ENCODE data around the gene AEBP1.

Gene AEBP1

GRCh38 chr7:44067064-44067951 is 36.8 kb upstream of the AEBP1 start:
- Histone ChIP-seq H2AFZ (ENCODE audit: low read length, unreplicated experiment) (no peak overlapping the region), H3K4me1 (ENCODE audit: control insufficient read depth, insufficient read depth, low read length, unreplicated experiment) (peaks cover 18% of the 10 kb centered on the region), H3K4me3 (ENCODE audit: low read depth, low read length) (no peak overlapping the region), H3K36me3 (ENCODE audit: insufficient read depth, low read length) (no peaks in the 10 kb centered on the region), H3K27me3 (ENCODE audit: insufficient read depth, low read length) (peaks cover 9% of the 10 kb centered on the region; the same call in 1 of the 2 replicates), H3K79me2 (ENCODE audit: control insufficient read depth, insufficient read depth, low read length, unreplicated experiment) (no peaks in the 10 kb centered on the region), H3K27ac (ENCODE audit: low read depth, low read length) (no peak overlapping the region)

- no peaks in the 10 kb centered on the region for H3K36me3 ChIP-seq (ENCODE audit: insufficient read depth, low read length)
- no peak overlapping the region for H3K27ac ChIP-seq (ENCODE audit: low read depth, low read length)
- H3K27me3 ChIP-seq (ENCODE audit: insufficient read depth, low read length), result peaks cover 9% of the 10 kb centered on the region; the same call in 1 of the 2 replicates
- peaks cover 22% of the 10 kb centered on the region for H3K4me1 ChIP-seq (ENCODE audit: control insufficient read depth, insufficient read depth, low read length, unreplicated experiment)
- no peak overlapping the region for H3K4me3 ChIP-seq (ENCODE audit: low read depth, low read length)
- no peak overlapping the region for H2AFZ ChIP-seq (ENCODE audit: low read length, unreplicated experiment)
- H3K79me2 ChIP-seq (ENCODE audit: control insufficient read depth, insufficient read depth, low read length, unreplicated experiment), result no peaks in the 10 kb centered on the region
Measured at GRCh38 chr7:44068054-44068453, 36.1 kb upstream of the AEBP1 start.

GRCh38 chr7:44071726-44072363 is 32.3 kb upstream of the AEBP1 start:
- Histone ChIP-seq H3K4me1 (ENCODE audit: control insufficient read depth, insufficient read depth, low read length, unreplicated experiment) (peaks cover 21% of the 10 kb centered on the region), H3K27me3 (ENCODE audit: insufficient read depth, low read length) (no peaks in the 10 kb centered on the region), H3K36me3 (ENCODE audit: insufficient read depth, low read length) (no peaks in the 10 kb centered on the region), H3K4me3 (ENCODE audit: low read depth, low read length) (no peak overlapping the region), H2AFZ (ENCODE audit: low read length, unreplicated experiment) (no peak overlapping the region), H3K27ac (ENCODE audit: low read depth, low read length) (no peak overlapping the region), H3K79me2 (ENCODE audit: control insufficient read depth, insufficient read depth, low read length, unreplicated experiment) (no peaks in the 10 kb centered on the region)

DNA sequence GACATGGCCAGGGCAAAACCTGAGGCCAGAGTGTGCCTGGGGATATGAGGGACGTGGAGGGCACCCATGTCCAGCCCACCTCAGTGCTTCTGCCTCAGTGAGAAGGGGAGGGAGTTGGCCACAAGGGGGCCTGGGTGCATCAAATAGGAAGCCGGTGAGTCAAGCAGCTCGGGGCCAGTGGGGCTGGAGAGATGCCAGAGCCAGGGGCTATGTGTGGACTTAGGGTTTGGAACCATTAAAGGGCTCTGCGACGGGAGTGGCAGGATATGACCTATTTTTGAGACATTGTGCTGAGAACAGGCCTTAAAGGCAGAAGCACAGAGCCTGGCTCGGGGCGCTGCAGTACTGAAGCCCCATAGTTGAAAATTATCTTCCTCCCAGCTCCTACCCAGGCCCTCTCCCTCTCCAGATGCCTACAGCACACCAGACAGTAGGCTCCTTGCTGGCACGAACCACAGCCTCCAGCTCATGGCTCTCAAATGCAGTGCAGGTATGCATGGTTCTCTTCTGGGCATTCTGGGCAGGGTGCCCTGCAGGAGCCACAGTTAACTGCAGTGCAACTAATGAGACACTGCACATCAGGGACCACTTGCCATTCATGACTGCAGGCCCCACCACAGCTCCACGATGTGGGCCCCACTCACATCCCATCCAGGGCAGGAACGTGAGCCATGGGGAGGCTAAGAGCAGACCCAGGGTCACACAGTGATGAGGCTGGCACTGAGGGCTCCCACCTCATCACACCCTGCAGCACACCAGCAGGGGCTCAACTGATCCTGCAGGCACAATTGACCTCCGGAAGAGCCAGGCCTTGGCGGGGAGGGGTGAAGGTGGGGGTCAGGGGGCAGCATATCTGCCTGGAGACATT is 31.5 kb upstream of the AEBP1 start:
- peak overlapping the region; percentile 11; the same call in 1 of the 2 replicates for H3K27ac ChIP-seq (ENCODE audit: low read depth, low read length)
- H3K36me3 ChIP-seq (ENCODE audit: insufficient read depth, low read length), result 0 out of 2 replicates have a peak, but pooled peaks cover 1% of the 10 kb centered on the region

DNA sequence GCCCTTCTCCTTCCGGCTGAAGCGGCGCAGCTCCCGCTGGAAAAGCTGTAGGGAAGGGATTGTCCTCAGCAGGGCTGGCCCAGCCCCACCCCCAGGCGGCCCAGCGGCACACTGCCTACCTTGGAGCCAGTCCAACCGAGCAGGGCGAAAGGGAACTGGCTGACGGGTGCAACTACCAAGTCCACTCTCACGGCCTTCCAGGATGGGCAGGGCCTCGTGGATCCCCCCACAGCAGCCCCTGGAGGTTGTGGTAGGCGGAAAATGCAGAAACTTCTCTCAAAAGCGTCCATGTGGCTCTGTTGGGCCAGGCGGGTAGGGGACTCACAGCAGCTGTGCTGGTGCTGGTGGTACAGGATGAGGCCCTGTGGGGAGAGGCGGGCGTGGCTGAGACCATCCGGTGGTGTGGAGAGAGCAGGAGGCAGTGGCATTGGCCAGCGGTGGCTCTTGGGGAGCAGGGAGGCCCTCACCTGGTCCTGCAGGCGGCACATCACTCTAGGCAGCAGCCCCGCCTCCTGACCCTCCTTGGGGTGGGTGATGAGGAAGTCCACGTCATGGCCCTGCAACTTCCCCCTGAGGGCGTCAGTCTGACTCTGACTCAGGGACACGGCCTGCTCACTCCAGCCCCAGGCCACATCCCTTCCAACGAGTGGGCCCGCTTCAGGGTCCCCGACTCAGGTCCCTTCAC is 30.3 kb upstream of the AEBP1 start:
- Histone ChIP-seq H3K27me3 (ENCODE audit: insufficient read depth, low read length) (no peaks in the 10 kb centered on the region), H3K27ac (ENCODE audit: low read depth, low read length) (peak overlapping the region; percentile 40; the same call in 1 of the 2 replicates), H3K36me3 (ENCODE audit: insufficient read depth, low read length) (peaks cover 7% of the 10 kb centered on the region; the same call in 1 of the 2 replicates), H3K4me3 (ENCODE audit: low read depth, low read length) (no peak overlapping the region), H3K4me1 (ENCODE audit: control insufficient read depth, insufficient read depth, low read length, unreplicated experiment) (peaks cover 21% of the 10 kb centered on the region), H3K79me2 (ENCODE audit: control insufficient read depth, insufficient read depth, low read length, unreplicated experiment) (no peaks in the 10 kb centered on the region), H2AFZ (ENCODE audit: low read length, unreplicated experiment) (no peak overlapping the region)

More for the DNA sequence above, 31.5 kb upstream of the AEBP1 start:
- Histone ChIP-seq H3K79me2 (ENCODE audit: control insufficient read depth, insufficient read depth, low read length, unreplicated experiment) (no peaks in the 10 kb centered on the region), H3K4me3 (ENCODE audit: low read depth, low read length) (no peak overlapping the region), H2AFZ (ENCODE audit: low read length, unreplicated experiment) (no peak overlapping the region), H3K4me1 (ENCODE audit: control insufficient read depth, insufficient read depth, low read length, unreplicated experiment) (peaks cover 21% of the 10 kb centered on the region), H3K27me3 (ENCODE audit: insufficient read depth, low read length) (no peaks in the 10 kb centered on the region)

DNA sequence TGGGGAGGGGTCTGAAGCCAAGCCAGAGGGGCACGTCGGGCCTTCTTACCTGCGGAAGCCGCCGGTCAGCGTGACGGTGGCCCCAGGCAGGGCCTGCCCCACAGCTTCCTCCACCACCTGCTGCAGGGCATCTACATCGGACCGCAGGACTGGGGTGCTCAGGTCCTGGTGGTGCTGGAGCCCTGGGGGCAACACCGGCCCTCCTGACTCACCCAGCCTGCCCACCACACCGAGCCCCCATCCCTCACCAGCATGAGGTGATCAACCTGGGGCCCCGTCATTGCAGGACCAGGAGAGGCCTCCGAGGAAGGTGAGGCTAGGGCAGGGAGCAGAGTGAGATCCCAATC is 29.8 kb upstream of the AEBP1 start:
- H2AFZ ChIP-seq (ENCODE audit: low read length, unreplicated experiment), result no peak overlapping the region
- H3K27me3 ChIP-seq (ENCODE audit: insufficient read depth, low read length), result no peaks in the 10 kb centered on the region
- H3K36me3 ChIP-seq (ENCODE audit: insufficient read depth, low read length), result peaks cover 11% of the 10 kb centered on the region; the same call in 1 of the 2 replicates
- no peaks in the 10 kb centered on the region for H3K79me2 ChIP-seq (ENCODE audit: control insufficient read depth, insufficient read depth, low read length, unreplicated experiment)
- H3K27ac ChIP-seq (ENCODE audit: low read depth, low read length), result peak overlapping the region; percentile 40; the same call in 1 of the 2 replicates
- H3K4me3 ChIP-seq (ENCODE audit: low read depth, low read length), result no peak overlapping the region
- peaks cover 21% of the 10 kb centered on the region for H3K4me1 ChIP-seq (ENCODE audit: control insufficient read depth, insufficient read depth, low read length, unreplicated experiment)

DNA sequence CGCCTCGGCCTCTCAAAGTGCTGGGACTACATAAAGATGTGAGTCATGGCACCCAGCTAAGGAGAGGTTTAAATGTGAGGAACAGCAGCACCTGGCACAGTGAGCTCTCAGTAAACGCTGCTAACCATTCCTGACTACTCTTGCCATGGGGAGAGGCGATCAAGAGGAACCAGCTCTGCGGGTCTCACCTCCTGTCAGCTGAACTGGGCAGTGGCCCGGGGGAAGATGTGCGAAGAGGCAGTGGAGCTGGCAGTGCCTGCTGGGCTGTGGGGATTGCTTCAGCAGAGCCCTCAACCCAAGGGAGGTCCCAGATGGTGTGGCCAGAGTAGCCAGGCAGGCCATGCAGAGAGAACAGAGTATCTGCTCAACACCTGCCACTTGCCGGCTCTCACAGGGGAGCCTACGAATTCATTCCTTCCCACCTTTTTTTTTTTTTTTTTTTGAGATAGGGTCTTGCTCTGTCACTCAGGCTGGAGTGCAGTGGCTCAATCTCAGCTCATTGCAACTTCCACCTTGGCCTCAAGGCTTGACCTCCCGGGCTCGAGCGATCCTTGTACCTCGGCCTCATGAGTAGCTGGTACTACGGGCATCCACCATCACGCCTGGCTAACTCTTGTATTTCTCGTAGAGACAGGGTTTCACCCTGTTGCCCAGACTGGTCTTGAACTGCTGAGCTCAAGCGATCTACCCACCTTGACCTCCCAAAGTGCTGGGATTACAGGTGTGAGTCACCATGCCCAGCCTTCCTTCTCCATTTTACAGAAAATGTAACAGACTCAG is 28.7 kb upstream of the AEBP1 start:
- Histone ChIP-seq H3K27ac (ENCODE audit: low read depth, low read length) (no peak overlapping the region), H2AFZ (ENCODE audit: low read length, unreplicated experiment) (no peak overlapping the region), H3K79me2 (ENCODE audit: control insufficient read depth, insufficient read depth, low read length, unreplicated experiment) (peaks cover 2% of the 10 kb centered on the region), H3K27me3 (ENCODE audit: insufficient read depth, low read length) (no peaks in the 10 kb centered on the region), H3K36me3 (ENCODE audit: insufficient read depth, low read length) (peaks cover 11% of the 10 kb centered on the region; the same call in 1 of the 2 replicates), H3K4me3 (ENCODE audit: low read depth, low read length) (no peak overlapping the region), H3K4me1 (ENCODE audit: control insufficient read depth, insufficient read depth, low read length, unreplicated experiment) (peaks cover 21% of the 10 kb centered on the region)

- Histone ChIP-seq H3K79me2 (ENCODE audit: control insufficient read depth, insufficient read depth, low read length, unreplicated experiment) (peaks cover 6% of the 10 kb centered on the region), H2AFZ (ENCODE audit: low read length, unreplicated experiment) (no peak overlapping the region), H3K4me3 (ENCODE audit: low read depth, low read length) (no peak overlapping the region), H3K4me1 (ENCODE audit: control insufficient read depth, insufficient read depth, low read length, unreplicated experiment) (peaks cover 29% of the 10 kb centered on the region), H3K27ac (ENCODE audit: low read depth, low read length) (no peak overlapping the region), H3K36me3 (ENCODE audit: insufficient read depth, low read length) (peaks cover 11% of the 10 kb centered on the region; the same call in 1 of the 2 replicates), H3K27me3 (ENCODE audit: insufficient read depth, low read length) (no peaks in the 10 kb centered on the region)
Measured at GRCh38 chr7:44076101-44076895, 27.8 kb upstream of the AEBP1 start.

DNA sequence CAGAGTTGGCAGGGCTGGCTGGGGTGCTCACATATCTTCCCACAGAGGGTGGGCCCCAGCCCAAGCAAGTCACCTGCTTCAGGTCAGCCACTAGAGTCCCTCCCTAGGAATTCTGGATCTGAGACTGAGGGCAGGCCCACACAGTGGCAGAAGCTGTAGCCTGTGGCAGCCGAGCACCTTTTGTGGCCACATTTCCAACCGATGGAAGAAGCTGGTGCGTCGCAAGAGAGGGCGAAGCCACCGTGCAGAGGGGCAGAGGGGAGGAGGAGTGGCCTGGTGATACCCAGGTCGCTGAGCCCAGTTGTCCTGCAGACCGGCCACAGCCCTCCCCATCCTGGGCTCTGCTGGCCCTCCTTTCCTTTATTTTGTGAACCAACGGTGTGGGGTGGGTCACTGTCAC is 27.1 kb upstream of the AEBP1 start:
- Histone ChIP-seq H3K36me3 (ENCODE audit: insufficient read depth, low read length) (peaks cover 11% of the 10 kb centered on the region; the same call in 1 of the 2 replicates), H3K4me3 (ENCODE audit: low read depth, low read length) (no peak overlapping the region), H3K27ac (ENCODE audit: low read depth, low read length) (no peak overlapping the region), H3K27me3 (ENCODE audit: insufficient read depth, low read length) (no peaks in the 10 kb centered on the region), H3K79me2 (ENCODE audit: control insufficient read depth, insufficient read depth, low read length, unreplicated experiment) (peaks cover 12% of the 10 kb centered on the region), H2AFZ (ENCODE audit: low read length, unreplicated experiment) (no peak overlapping the region), H3K4me1 (ENCODE audit: control insufficient read depth, insufficient read depth, low read length, unreplicated experiment) (peaks cover 27% of the 10 kb centered on the region)
